HG02642 (cell line): ENCODE measurements around the gene GTPBP3.

ENCODE experiments used
- ATAC-seq: cut with Tn5 transposase; IDR thresholded peaks from one replicate; pipeline ENCODE4 v1.9.1; 2021; ENCODE audit warnings: mild to moderate bottlenecking; ENCODE audit not compliant: unreplicated experiment, poor library complexity

The GTPBP3 gene

GRCh38 chr19:17309198-17309964 is 28.0 kb upstream of the GTPBP3 start, which contains the start of gene DDA1:
Gene DDA1, plus strand, starts transcription at chr19:17309563. Its CDS starts 92 bp downstream, at chr19:17309655.
- peak; percentile 63 for ATAC-seq

- ATAC-seq: no peak
These were observed 27.3 kb upstream of the GTPBP3 start for GRCh38 chr19:17309965-17310461.

GRCh38 chr19:17311455-17312188 is 25.7 kb upstream of the GTPBP3 start:
- no peak for ATAC-seq

- no peak for ATAC-seq
These were observed 24.9 kb upstream of the GTPBP3 start for GRCh38 chr19:17312189-17313113.

GRCh38 chr19:17314007-17314593 is 23.3 kb upstream of the GTPBP3 start:
- ATAC-seq: no peak

- no peak for ATAC-seq
These were observed 18.4 kb upstream of the GTPBP3 start for GRCh38 chr19:17318966-17319365.

GRCh38 chr19:17319473-17320238 is 17.7 kb upstream of the GTPBP3 start:
- no peak for ATAC-seq

GRCh38 chr19:17320435-17320834 is 16.9 kb upstream of the GTPBP3 start:
- no peak for ATAC-seq

- no peak for ATAC-seq
These were observed 15.5 kb upstream of the GTPBP3 start for GRCh38 chr19:17321655-17322489.

- no peak for ATAC-seq
These were observed 14.5 kb upstream of the GTPBP3 start for GRCh38 chr19:17322854-17323253.

GRCh38 chr19:17323300-17323963 is 13.9 kb upstream of the GTPBP3 start:
- ATAC-seq: no peak

GRCh38 chr19:17323964-17324332 is 13.4 kb upstream of the GTPBP3 start:
- ATAC-seq: no peak

GRCh38 chr19:17324357-17325114 is 12.8 kb upstream of the GTPBP3 start:
- no peak for ATAC-seq

- no peak for ATAC-seq
These were observed 12.2 kb upstream of the GTPBP3 start for GRCh38 chr19:17325133-17325532.

- no peak for ATAC-seq
These were observed 11.3 kb upstream of the GTPBP3 start for GRCh38 chr19:17325881-17326594.

- ATAC-seq: no peak
These were observed 10.8 kb upstream of the GTPBP3 start for GRCh38 chr19:17326595-17326966.
